K562 (cell line): ENCODE measurements around the gene MOB3B.

Experiments used
- FOXP1 ChIP-seq: sonication (generic); formaldehyde crosslinking; IDR thresholded peaks from 2 replicates; pipeline ENCODE4 v1.8.0; 2022; ENCODE audit warnings: mild to moderate bottlenecking, missing genetic modification reagents
- SAP30 ChIP-seq: fragments of 200-600 bp; sonication (generic); IDR thresholded peaks from 2 replicates; pipeline ENCODE4 v1.6.1; 2012; ENCODE audit warnings: borderline replicate concordance, low read depth, mild to moderate bottlenecking, moderate library complexity, low read length, control low read depth, inconsistent platforms; ENCODE audit not compliant: insufficient read depth, poor library complexity, severe bottlenecking
- TRIM28 ChIP-seq: fragments of 450-650 bp; IDR thresholded peaks from 2 replicates; pipeline ENCODE4 v1.6.1; 2017

GRCh38 chr9:27441741-27442070, 87.9 kb downstream of the MOB3B start:
- TF ChIP-seq FOXP1 (CRISPR knock-in tag) (no peak), SAP30 (no peak), TRIM28 (no peak)
